HCT116 (cell line): Measurements from ENCODE around the gene GDF10. TPM values are rescaled to one million over a fixed set of nuclear protein-coding genes. Genes with fewer than 3 reads are reported as not detected.

Source experiments
- ATAC-seq: fragments of 200-7000 bp; cut with Tn5 transposase; 2 replicates; pipeline ENCODE4 v1.9.1; 2020; ENCODE audit warnings: mild to moderate bottlenecking, moderate library complexity
- BruUV-seq: library from RNA; stranded (reverse); fragments of 400-500 nt; replicated peaks from 2 replicates; lab custom pipeline; 2021; lab: Mats Ljungman, UMichigan
- CTCF ChIA-PET: fragments of 300-600 bp; sonication (Branson Sonifier 250); formaldehyde crosslinking; loops from one replicate; lab custom pipeline; 2021; ENCODE audit warnings: antibody characterized with exemption; lab: Charles Lee
- POLR2A ChIA-PET: fragments of 300-600, 350-600 bp; sonication (Branson Sonifier 250); formaldehyde crosslinking; loops from one replicate; lab custom pipeline; 2021; ENCODE audit warnings: antibody characterized with exemption; lab: Charles Lee
- RAD21 ChIA-PET, 2 experiments: fragments of 300-600 bp; sonication (Branson Sonifier 250); formaldehyde crosslinking; loops; one replicate each; lab custom pipeline; 2023; ENCODE audit warnings: low total read pairs in 2 of 2; ENCODE audit not compliant: uncharacterized antibody in 2 of 2, unreplicated experiment in 2 of 2, low non-redundant PET in 1 of 2; lab: Charles Lee
- DNase-seq: peaks from one replicate; pipeline ENCODE4 v3.0.0-alpha.2; 2010; ENCODE audit warnings: low read depth, low spot score
- H2AFZ ChIP-seq: fragments of 200-600 bp; shearing (Covaris generic), sonication (generic); 2 replicates; pipeline ENCODE4 v1.6.1; 2017; ENCODE audit warnings: low read depth, mixed run types, mixed read lengths, antibody characterized with exemption, low read length; ENCODE audit not compliant: poor library complexity, severe bottlenecking
- H3K27ac ChIP-seq: 2 replicates; pipeline ENCODE4 v1.5.1; 2012; ENCODE audit warnings: low read depth, low read length
- H3K27me3 ChIP-seq: fragments of 200-600 bp; sonication (generic); 2 replicates; pipeline ENCODE4 v1.6.1; 2016; ENCODE audit warnings: mixed run types, low read length, mixed read lengths; ENCODE audit not compliant: insufficient read depth
- H3K36me3 ChIP-seq, 2 experiments: fragments of 200-500 bp in 1 of 2; fragments of 200-600 bp in 1 of 2; sonication (Bioruptor generic) in 1 of 2; sonication (generic) in 1 of 2; 2 replicates each; pipeline versions ENCODE4 v1.5.1 to v1.6.1; 2014 to 2016; ENCODE audit warnings: low read length in 2 of 2, inconsistent platforms in 1 of 2, mixed read lengths in 1 of 2, mixed run types in 1 of 2; ENCODE audit not compliant: insufficient read depth in 2 of 2, control insufficient read depth in 1 of 2
- H3K4me1 ChIP-seq, 2 experiments: fragments of 200-600 bp in 1 of 2; sonication (generic) in 1 of 2; 2 replicates each; pipeline versions ENCODE4 v1.5.1 to v1.6.1; 2012 to 2017; ENCODE audit warnings: low read length in 2 of 2, inconsistent platforms in 1 of 2, mild to moderate bottlenecking in 1 of 2, mixed read lengths in 1 of 2, mixed run types in 1 of 2, moderate library complexity in 1 of 2; ENCODE audit not compliant: insufficient read depth in 2 of 2, control insufficient read depth in 1 of 2
- H3K4me2 ChIP-seq: fragments of 200-600 bp; sonication (generic); 2 replicates; pipeline ENCODE4 v1.6.1; 2017; ENCODE audit warnings: mixed run types, low read length, mixed read lengths
- H3K4me3 ChIP-seq, 2 experiments: fragments of 200-600 bp in 1 of 2; sonication (generic) in 1 of 2; replicated peaks in 1 of 2; 2 replicates each; pipeline ENCODE4 v1.5.1; 2011 to 2016; ENCODE audit warnings: low read length in 2 of 2, control low read depth in 1 of 2, low read depth in 1 of 2, mild to moderate bottlenecking in 1 of 2, mixed read lengths in 1 of 2, mixed run types in 1 of 2
- H3K79me2 ChIP-seq: fragments of 200-600 bp; sonication (generic); 2 replicates; pipeline ENCODE4 v1.6.1; 2017; ENCODE audit warnings: mild to moderate bottlenecking, mixed run types, low read length, moderate library complexity, mixed read lengths; ENCODE audit not compliant: insufficient read depth
- H3K9ac ChIP-seq: fragments of 200-600 bp; sonication (generic); 2 replicates; pipeline ENCODE4 v1.6.1; 2016; ENCODE audit warnings: low read length, mixed read lengths
- H3K9me2 ChIP-seq: fragments of 200-600 bp; sonication (generic), shearing (Covaris generic); 2 replicates; pipeline ENCODE4 v1.6.1; 2017; ENCODE audit warnings: mixed run types, mild to moderate bottlenecking, moderate library complexity; ENCODE audit not compliant: insufficient read depth
- H3K9me3 ChIP-seq, 2 experiments: fragments of 200-500 bp in 1 of 2; fragments of 200-600 bp in 1 of 2; sonication (Bioruptor generic) in 1 of 2; sonication (generic) in 1 of 2; 2 replicates each; pipeline ENCODE4 v1.6.1; 2014 to 2017; ENCODE audit warnings: low read length in 2 of 2, mixed read lengths in 2 of 2, inconsistent platforms in 1 of 2, low read depth in 1 of 2, mild to moderate bottlenecking in 1 of 2, mixed run types in 1 of 2, moderate library complexity in 1 of 2; ENCODE audit not compliant: control insufficient read depth in 1 of 2, insufficient read depth in 1 of 2
- H4K20me1 ChIP-seq: fragments of 200-600 bp; sonication (generic), shearing (Covaris generic); 2 replicates; pipeline ENCODE4 v1.6.1; 2017; ENCODE audit warnings: mixed run types, mild to moderate bottlenecking, moderate library complexity; ENCODE audit not compliant: insufficient read depth
- CTCF ChIP-seq, 3 experiments: fragments of 200-600 bp in 1 of 3; sonication (generic) in 1 of 3; IDR thresholded peaks in 2 of 3; conservative IDR thresholded peaks in 1 of 3; 2 replicates each; pipeline ENCODE4 v1.5.1; 2012 to 2017; ENCODE audit warnings: low read depth in 2 of 3, low read length in 2 of 3, antibody characterized with exemption in 1 of 3, borderline replicate concordance in 1 of 3, control low read depth in 1 of 3, mild to moderate bottlenecking in 1 of 3, mixed read lengths in 1 of 3, mixed run types in 1 of 3, moderate library complexity in 1 of 3; ENCODE audit not compliant: insufficient read depth in 1 of 3
- EGR1 ChIP-seq: IDR thresholded peaks from 2 replicates; pipeline ENCODE4 v1.6.1; 2012; ENCODE audit warnings: low read depth
- RAD21 ChIP-seq: IDR thresholded peaks from 2 replicates; pipeline ENCODE4 v1.6.1; 2012; ENCODE audit warnings: low read depth, mild to moderate bottlenecking
- REST ChIP-seq: IDR thresholded peaks from 2 replicates; pipeline ENCODE4 v1.6.1; 2012; ENCODE audit warnings: low read depth
- SP1 ChIP-seq: IDR thresholded peaks from 2 replicates; pipeline ENCODE4 v1.6.1; 2012; ENCODE audit warnings: low read depth
- YY1 ChIP-seq: IDR thresholded peaks from 2 replicates; pipeline ENCODE4 v1.6.1; 2011; ENCODE audit warnings: low read length, low read depth, moderate library complexity, mild to moderate bottlenecking; ENCODE audit not compliant: insufficient replicate concordance; ENCODE audit errors: extremely low read depth
- ZFX ChIP-seq: fragments of 450-650 bp; IDR thresholded peaks from 2 replicates; pipeline ENCODE4 v1.6.1; 2017
- intact Hi-C: fragments of 100-400 bp; cut with micrococcal nuclease; formaldehyde crosslinking; loops from 2 replicates; pipeline ENCODE4 v1.10.0; 2022
- total RNA-seq: library from RNA; stranded (reverse); gene quantifications from one replicate; pipeline ENCODE4 v1.2.1, GENCODE V29; 2021; ENCODE audit not compliant: unreplicated experiment
- TF ChIP-seq, protein P1 (sequence below): IDR thresholded peaks from 2 replicates; pipeline ENCODE4 v1.6.1; 2012
- TF ChIP-seq, protein P2 (sequence below): IDR thresholded peaks from 2 replicates; pipeline ENCODE4 v1.6.1; 2012

GDF10 gene
- total RNA-seq, 1 experiment from 2014 or later: not detected

DNA sequence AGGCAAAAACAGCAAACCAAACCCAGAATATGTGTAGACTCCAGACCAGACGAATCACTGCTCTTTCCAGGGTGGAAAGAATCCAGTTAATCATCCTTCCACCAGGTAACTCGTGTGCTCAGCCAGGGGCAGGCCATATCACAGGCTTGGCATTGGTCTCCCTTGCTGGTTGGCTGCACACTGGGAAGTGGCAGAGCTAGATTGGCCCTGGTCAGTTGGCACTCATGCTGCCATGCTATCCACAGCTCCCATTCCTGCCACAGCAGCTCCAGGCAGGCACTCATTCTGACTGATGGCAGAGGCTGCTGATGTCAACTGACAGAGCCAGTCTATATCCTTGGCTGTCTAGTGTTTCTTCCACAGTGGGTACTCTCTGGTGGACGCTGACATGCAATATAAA is 9.7 kb upstream of the GDF10 start:
- Histone ChIP-seq H3K27ac (no peak overlapping the region), H3K27me3 (no peaks in the 10 kb centered on the region), H4K20me1 (no peaks in the 10 kb centered on the region), H3K4me3 (no peak overlapping the region), H3K36me3 (no peaks in the 10 kb centered on the region), H3K4me2 (no peak overlapping the region)
- no peak for ATAC-seq
- ChIA-PET RAD21 (no interaction called here), POLR2A (no interaction called here)
- intact Hi-C loops: no loop called here
- BruUV-seq: no TSS peak
- TF ChIP-seq YY1 (no peak), EGR1 (no peak), ZFX (no peak), SP1 (no peak), RAD21 (no peak), REST (no peak), CTCF (IDR thresholded peaks at IDR 0.05 in 2 of 3, conservative IDR thresholded peaks at IDR 0.05 in 1 of 3; ENCODE audit: borderline replicate concordance in 1 of 3, insufficient read depth in 1 of 3, low read depth in 2 of 3, low read length in 2 of 3) (no peak)
- TF ChIP-seq, protein P1, sequence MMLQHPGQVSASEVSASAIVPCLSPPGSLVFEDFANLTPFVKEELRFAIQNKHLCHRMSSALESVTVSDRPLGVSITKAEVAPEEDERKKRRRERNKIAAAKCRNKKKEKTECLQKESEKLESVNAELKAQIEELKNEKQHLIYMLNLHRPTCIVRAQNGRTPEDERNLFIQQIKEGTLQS: no peak
- TF ChIP-seq, protein P2, sequence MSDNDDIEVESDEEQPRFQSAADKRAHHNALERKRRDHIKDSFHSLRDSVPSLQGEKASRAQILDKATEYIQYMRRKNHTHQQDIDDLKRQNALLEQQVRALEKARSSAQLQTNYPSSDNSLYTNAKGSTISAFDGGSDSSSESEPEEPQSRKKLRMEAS: no peak
- TF ChIP-seq, all 23 proteins: peak for 0
- no peaks in the 10 kb centered on the region for H3K79me2 ChIP-seq
- no peak overlapping the region for H2AFZ ChIP-seq
- H3K9ac ChIP-seq: no peak overlapping the region
- DNase-seq: no peak
- CTCF ChIA-PET: no interaction called here
- no peaks in the 10 kb centered on the region for H3K9me3 ChIP-seq
- H3K9me2 ChIP-seq: no peaks in the 10 kb centered on the region
- H3K4me1 ChIP-seq: no peaks in the 10 kb centered on the region
